GM10266 (cell line): ENCODE data around the gene PPFIA2.
"Not testable (repeated sequence)": the region's sequence is repeated elsewhere in the genome, so short reads cannot be mapped to it uniquely, and the experiment has no call there.

Experiments
- DNase-seq: peaks from one replicate; pipeline ENCODE4 v3.0.0; 2012; ENCODE audit errors: extremely low spot score
- TF ChIP-seq, protein P1 (sequence below): IDR thresholded peaks from 2 replicates; pipeline ENCODE4 v1.5.1; 2012; ENCODE audit warnings: mild to moderate bottlenecking, low read depth; ENCODE audit not compliant: control insufficient read depth, insufficient read depth; ENCODE audit errors: missing control alignments

PPFIA2 gene

DNA sequence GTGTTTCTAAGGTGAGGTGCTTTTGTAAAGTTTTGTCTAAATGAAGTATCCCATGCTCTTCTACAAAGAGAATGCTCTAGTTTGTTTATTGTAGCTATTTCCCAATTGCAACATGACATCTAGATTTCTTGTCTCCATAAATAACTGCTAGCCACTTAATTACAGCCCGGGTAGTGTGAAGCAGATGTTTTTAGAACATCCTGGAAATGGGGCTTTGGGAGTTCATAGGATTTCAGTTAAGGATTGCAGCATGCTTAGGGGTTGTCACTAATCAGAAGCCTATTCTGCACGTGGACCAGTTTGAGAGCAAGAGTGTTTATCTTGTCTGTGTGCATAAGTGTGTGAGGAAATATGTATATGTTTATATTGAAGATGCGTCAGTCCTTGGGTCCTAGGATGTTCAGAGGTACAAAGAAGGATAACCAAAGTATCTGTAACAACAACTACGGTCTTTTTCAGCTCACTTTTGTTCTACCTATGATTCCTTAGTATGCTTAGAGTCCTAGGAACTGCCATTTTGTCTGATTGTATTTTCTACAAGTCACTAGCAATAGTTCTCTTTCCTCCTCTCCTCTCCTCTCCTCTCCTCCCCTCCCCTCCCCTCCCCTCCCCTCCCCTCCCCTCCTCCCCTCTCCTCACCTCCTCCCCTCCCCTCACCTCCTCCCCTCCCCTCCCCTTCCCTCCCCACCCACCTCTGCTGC, 546.0 kb downstream of the PPFIA2 start:
- no peak for DNase-seq
- TF ChIP-seq, protein P1, sequence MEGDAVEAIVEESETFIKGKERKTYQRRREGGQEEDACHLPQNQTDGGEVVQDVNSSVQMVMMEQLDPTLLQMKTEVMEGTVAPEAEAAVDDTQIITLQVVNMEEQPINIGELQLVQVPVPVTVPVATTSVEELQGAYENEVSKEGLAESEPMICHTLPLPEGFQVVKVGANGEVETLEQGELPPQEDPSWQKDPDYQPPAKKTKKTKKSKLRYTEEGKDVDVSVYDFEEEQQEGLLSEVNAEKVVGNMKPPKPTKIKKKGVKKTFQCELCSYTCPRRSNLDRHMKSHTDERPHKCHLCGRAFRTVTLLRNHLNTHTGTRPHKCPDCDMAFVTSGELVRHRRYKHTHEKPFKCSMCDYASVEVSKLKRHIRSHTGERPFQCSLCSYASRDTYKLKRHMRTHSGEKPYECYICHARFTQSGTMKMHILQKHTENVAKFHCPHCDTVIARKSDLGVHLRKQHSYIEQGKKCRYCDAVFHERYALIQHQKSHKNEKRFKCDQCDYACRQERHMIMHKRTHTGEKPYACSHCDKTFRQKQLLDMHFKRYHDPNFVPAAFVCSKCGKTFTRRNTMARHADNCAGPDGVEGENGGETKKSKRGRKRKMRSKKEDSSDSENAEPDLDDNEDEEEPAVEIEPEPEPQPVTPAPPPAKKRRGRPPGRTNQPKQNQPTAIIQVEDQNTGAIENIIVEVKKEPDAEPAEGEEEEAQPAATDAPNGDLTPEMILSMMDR = no peak

DNA sequence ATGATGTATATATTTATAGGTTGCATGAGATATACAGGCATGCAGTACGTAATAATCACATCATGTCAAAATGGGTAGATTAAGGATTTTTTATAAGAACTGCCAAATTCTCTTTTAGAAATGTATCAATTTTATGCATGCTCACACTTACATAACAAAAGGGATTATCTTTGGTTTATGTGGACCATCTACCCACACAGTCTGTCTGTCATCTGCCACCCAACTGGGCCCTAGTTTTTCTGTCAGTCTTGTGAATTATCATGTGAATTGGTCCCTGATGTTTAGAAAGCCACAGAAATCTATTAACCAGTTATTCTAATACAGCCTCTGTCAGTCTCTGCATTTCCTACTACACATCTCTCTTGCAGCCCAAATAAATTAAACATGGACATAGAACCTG, 547.8 kb downstream of the PPFIA2 start:
- no peak for DNase-seq
- TF ChIP-seq, protein P1 = no peak

GRCh38 chr12:81209772-81210225, 549.4 kb downstream of the PPFIA2 start:
- DNase-seq = not testable (repeated sequence)

DNA sequence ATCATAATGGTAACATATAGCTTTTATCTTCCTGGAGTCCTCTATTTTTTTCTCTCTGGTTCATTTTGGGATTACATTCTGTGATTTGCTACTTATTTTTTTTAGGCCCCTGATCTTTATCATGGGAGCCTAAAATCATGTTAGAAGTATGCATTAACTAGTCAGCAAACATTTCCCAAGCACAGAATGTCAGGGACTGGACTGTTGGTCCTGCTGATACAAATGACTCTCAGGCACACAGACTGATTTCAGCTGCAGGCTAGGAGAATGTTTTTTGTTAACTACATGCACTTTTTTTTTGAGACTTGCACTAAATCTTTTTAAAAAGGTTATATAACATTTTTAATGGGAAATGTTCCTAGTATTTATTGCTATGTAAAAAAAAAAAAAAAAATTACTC, 550.1 kb downstream of the PPFIA2 start:
- no peak for DNase-seq
- TF ChIP-seq, protein P1 = no peak

DNA sequence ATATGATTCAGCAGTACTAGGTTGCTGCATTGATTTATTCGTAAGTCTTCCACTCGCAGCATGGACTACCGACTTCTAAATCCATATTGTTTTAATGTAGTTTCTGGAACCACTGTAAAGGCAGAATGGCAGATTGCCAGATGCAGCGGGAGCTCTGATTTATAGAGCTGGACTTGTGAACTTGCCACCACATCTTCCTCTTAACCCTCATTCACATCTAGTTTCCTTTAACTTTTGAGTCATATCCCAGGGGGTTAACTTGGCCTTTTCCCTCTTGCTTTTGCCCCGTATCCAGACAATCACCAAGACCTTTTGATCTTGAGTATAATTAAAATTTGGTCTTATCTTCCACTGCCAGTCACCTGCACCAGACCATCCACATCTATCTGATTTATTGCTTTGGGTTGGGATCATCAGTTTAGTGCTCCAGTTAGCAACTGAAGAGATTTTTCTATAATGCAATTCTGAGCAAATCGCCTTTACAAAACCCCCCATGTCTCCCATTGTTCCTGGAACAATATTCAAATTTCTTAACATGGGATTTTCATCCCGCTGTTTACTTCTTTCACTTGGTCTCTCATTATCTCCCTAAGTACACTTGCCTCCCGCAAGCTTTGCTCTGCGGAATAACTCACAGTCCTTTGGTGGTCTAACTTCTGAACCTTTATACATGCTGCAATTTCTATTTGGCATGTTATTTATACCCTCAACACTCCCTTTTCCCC, 550.8 kb downstream of the PPFIA2 start:
- DNase-seq = no peak
- TF ChIP-seq, protein P1 = no peak
